Measurements from ENCODE around the gene MGMT. TPM values are rescaled to one million over a fixed set of nuclear protein-coding genes. Genes with fewer than 3 reads are reported as not detected.
A peak's percentile ranks its signal among the peaks of the same experiment; 100 is the strongest.

The MGMT gene
- total RNA-seq, 3 donors from 2014 or later, result 13.2 to 14.6 (median 14.4) TPM

GRCh38 chr10:129815898-129816655 lies 349.0 kb downstream of the MGMT start:
- Mint-ChIP-seq H3K4me1 (ENCODE audit: low read depth) (no peaks in the 10 kb centered on the region), H3K27me3 (ENCODE audit: low read depth) (peaks cover 7% of the 10 kb centered on the region), H3K36me3 (ENCODE audit: insufficient read depth) (no peaks in the 10 kb centered on the region), H3K4me3 (no peak overlapping the region), H3K9me3 (peaks cover 16% of the 10 kb centered on the region)
- no peak for DNase-seq
- ATAC-seq, result peak in 1 of 2 donors; percentile 14

- DNase-seq (no peak), ATAC-seq (no peak)
- Mint-ChIP-seq H3K4me3 (no peak overlapping the region), H3K36me3 (ENCODE audit: insufficient read depth) (no peaks in the 10 kb centered on the region), H3K27me3 (ENCODE audit: low read depth) (peaks cover 7% of the 10 kb centered on the region), H3K9me3 (peaks cover 16% of the 10 kb centered on the region), H3K4me1 (ENCODE audit: low read depth) (no peaks in the 10 kb centered on the region)
These were observed 349.6 kb downstream of the MGMT start for GRCh38 chr10:129816656-129817045.

Data from activated T-cell treated with anti-CD3 and anti-CD28 coated beads, Interleukin-2, amount 50 U/mL, for 4 hours (primary cell).